Measurements from ENCODE around the gene GMIP. TPM values are rescaled to one million over a fixed set of nuclear protein-coding genes. Genes with fewer than 3 reads are reported as not detected.
"Not testable (repeated sequence)": the region's sequence is repeated elsewhere in the genome, so short reads cannot be mapped to it uniquely, and the experiment has no call there.

GMIP gene
- total RNA-seq, 1 donor from 2014 or later, result 4.8 TPM

DNA sequence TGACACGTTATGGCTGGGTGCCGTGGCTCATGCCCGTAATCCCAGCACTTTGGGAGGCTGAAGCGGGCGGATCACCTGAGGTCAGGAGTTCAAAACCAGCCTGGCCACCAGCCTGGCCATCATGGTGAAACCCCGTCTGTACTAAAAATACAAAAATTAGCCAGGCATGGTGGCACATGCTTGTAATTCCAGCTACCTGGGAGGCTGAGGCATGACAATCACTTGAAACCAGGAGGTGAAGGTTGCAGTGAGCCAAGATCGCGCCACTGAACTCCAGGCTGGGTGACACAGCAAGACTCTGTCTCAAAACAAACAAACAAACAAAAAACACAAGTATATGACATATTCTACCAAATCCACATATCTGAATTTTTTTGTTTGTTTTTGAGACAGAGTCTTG lies 36.8 kb downstream of the GMIP start:
- DNase-seq (ENCODE audit: low read depth in 2 of 2), result not testable (repeated sequence)

DNA sequence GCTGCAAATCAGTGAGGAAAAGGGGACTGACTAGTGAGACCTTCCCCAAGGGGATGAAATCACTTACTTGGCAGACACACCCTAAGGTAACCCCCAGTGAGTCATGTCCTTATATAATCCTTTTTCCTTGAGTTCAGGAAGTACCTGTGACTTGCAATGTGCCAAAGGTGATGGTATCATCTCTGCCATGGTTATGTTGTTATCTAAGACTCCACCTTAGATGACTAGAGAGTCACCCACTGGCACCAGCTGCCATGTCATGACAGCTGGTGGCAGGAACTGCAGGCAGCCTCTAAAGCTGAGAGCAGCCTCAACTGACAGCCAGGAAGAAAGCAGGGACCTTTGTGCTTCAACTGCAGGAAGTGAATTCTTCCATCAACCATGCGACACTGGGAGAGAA lies 37.4 kb downstream of the GMIP start:
- no peak for DNase-seq (ENCODE audit: low read depth in 2 of 2)

DNA sequence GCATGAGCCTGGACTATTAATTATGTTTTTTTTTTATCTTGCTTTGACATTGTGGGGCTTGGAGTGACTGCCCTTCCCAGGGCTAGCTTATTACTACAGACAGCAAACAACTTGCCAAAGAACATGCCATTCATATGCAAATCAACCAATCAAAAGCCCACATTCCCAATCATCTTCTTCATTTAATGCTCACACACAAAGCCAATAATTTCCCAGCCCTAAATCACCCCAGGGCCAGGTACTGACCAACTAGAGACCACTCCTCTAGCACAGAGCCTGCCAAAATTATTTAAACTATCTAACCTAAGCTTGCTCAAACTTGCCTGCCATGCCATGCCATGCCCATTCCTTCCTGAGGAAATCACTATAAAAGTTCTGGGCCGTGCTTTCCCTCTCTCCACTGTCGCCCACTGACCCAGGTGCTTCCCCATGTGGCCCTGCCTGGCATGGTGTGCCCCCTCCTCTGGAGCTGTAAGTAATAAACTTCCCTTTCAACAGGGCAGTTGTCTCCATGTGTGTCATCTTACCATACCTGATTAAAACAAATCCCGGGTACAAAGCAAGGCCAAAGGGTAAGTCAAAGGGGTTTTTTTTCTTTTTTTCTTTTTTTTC lies 40.6 kb downstream of the GMIP start:
- no peak for DNase-seq (ENCODE audit: low read depth in 2 of 2)

DNA sequence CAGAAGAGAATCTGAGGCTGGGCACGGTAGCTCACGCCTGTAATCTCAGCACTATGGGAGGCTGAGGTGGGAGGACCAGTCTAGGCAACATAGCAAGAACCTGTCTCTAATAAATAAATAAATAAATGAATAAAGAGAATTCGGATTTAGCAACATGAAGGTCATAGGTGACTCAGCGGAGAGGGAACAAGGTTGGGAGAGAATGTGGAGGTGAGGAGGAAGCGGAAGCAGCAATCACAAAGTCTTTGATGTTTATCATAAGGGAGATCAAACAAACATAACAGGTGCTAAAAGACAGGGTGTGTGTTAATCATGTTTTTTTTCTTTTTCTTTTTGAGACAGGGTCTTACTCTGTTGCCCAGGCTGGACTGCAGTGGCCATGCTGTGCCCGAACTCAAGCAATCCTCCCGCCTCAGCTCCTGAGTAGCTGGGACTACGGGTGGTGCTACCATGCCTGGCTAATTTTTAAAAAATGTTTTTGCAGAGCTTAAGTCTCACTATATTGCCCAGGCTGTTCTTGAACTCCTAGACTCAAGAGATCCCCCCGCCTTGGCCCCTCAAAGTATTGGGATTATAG lies 41.2 kb downstream of the GMIP start:
- no peak for DNase-seq (ENCODE audit: low read depth in 2 of 2)

DNA sequence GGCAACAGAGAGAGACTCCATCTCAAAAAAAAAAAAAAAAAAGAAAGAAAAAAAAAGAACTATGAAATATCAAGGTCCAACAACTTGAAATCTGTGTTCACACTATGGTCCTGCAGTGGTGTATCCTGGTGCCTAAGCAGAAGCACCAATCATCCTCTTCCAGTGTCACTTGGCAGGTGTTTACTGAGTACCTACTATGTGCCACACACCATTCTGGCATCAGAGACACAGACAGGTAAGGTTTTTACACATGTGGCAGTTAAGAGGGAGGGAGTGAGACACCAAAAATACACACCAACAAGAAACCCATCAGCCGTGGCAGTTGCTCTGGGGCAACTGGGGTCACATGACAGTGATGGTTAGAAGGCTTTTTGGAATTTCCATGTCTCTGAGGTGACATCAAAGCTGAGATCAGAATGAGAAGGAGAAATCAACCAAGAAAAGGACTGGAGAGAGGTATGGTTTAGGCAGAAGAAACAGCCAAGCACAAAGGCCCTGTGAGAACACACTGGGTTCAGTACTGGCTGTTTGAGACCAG lies 42.6 kb downstream of the GMIP start:
- no peak for DNase-seq (ENCODE audit: low read depth in 2 of 2)

DNA sequence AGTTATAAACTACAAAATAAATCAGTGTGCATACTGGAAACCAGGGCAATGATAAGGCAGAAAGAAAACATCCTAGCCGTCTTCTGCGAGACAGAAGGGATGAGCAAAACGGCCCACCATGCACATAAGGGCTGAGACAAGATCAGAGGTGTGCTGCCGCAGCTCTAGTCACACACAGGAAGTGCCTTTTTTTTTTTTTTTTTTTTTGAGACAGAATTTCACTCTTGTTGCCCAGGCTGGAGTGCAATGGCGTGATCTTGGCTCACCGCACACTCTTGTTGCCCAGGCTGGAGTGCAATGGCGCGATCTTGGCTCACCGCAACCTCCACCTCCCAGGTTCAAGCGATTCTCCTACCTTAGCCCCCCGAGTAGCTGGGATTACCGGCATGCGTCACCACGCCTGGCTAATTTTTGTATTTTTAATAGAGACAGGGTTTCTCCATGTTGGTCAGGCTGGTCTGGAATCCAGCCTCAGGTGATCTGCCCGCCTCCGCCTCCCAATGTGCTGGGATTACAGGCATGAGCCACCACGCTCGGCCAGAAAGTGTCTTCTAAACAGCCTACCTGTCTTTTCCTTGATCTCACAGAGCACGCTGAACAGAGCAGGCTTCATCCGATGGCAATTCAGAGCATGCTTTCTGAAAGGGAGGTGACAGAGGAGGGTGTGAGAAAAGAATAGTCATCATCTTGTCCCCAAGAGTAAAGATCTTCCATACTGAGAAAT lies 44.6 kb downstream of the GMIP start:
- not testable (repeated sequence) for DNase-seq (ENCODE audit: low read depth in 2 of 2)

DNA sequence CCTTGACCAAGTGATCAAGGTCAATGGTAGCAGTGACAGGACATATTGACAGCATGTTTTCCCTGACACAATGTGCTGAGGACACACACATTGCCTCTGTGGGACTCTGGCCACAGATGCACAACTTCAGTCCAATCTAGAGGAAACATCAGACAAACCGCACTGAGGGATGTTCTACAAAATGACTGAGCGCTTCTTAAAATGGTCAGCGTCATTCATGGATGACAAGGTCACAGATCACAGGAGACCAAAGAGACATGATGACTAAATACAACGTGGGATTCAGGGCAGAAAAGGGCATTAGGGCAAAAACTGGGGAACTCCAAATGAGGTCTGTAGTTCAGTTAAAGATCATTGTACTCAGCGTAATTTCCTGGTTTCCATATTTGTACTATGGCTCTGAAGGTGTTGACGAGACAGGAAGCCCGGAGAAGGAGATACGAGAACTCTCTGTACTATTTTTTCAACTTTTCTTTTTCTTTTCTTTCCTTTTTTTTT lies 45.6 kb downstream of the GMIP start:
- peak in 1 of 2 donors; percentile 7 for DNase-seq (ENCODE audit: low read depth in 2 of 2)

DNA sequence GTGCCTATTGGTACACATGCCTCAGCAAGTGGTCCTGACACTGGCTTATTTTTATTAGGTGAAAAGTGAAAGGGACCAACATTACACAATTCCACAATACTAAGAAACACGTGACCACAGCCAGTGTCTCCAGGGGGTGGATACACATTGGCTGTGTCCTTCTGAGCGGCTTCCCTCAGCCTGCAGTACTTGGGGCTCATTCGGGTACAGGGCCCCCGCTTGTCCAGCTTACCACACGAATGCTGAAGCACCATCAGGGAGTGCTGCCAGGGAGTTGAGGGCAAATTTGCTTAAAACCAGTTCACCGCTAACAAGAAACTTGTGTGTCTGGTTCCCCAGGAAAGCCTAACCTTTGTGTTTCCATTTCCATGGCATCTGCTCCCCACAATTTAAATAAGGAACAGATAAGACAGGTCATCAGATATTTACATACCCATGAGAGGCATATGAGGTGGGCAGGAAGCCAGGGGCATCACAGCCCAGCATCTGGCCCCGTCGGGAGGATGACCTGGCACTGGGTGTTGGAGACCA lies 48.2 kb downstream of the GMIP start:
- DNase-seq (ENCODE audit: low read depth in 2 of 2), result no peak

DNA sequence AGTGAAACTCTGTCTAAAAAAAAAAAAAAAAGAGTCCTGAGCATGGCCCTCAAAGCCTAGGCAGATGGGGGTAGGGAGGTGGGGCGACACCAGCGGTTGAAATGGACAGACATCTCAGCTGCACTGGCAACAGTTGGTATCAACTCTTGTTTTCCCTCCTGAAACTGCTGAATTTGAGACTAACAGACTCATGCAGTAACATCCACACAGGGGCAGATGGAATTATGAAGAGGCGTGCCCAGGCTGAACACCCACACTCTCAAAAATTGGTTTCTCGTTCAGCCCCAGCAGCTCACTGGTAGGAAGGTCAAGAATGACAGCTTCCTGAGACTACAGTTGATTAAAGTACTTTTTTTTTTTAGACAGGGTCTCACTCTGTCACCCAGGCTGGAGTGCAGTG lies 49.1 kb downstream of the GMIP start:
- DNase-seq (ENCODE audit: low read depth in 2 of 2), result no peak

DNA sequence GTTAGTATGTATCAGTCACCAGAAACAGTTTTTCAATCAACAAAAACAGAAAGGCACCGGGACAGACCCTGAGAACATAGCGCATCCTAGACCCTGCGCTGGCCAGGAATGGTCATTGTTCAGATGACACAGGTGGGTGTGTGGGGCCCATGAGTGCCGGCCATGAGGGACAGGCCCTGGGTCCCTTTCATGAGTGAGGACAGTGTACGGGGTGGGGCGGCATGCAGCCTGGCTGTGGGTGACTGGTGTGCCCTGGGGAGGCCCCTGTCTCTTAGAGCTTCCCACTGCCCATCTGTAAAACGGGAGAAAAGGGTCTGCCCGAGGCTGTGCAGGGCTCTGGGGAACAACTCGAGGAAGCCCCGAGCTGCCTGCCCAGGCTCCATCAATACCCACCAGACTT lies 50.8 kb downstream of the GMIP start:
- no peak for DNase-seq (ENCODE audit: low read depth in 2 of 2)

DNA sequence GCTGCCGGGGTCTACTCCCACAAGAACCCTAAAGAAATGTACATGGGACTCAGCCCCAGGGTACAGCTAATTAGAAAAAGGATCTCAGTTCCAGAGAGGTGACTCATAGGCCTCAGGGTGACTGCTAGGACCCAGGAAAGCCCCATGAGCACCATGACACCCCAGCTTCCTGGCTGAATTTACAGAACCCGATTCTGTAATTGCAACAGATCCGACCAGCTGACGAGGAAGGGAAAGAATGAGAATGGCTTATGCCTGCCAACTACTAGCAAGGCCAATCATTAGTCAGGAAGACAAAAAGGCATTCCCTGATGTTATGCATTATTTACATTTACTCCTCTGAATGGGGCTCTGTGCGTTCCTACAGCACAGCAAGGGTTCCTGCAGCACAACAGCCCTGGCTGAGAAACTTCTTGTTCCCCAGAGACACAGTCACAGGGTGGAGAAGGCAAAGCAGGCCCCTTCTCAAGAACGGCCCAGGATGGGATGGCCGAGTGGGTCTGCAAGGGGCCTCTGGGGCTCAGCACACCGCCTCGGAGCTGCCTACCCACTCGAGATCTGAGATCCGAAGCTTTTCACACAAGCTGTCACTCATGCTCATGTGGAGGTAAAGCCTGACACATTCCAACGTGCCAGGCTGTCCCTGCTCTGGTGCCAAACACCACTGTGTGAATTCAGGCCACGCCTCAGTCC lies 52.2 kb downstream of the GMIP start:
- peak in 1 of 2 donors; percentile 45 for DNase-seq (ENCODE audit: low read depth in 2 of 2)

DNA sequence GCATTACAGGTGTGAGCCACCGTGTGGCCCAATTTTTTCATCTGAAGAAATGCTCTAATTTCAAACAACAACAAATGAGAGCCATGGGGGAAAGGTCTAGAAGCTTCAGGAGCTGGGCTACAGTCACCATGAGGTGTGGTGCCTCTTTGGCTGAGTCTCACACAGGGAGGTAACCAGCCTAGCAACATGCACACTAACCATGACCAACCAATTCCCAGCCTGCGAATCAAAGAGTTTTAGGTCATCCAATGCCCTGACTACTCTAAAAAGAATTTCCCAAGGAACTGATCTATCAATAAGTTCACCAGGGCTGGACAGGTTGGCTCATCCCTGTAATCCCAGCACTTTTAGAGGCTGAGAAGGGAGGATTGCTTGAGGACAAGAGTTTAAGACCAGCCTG lies 54.9 kb downstream of the GMIP start:
- no peak for DNase-seq (ENCODE audit: low read depth in 2 of 2)

DNA sequence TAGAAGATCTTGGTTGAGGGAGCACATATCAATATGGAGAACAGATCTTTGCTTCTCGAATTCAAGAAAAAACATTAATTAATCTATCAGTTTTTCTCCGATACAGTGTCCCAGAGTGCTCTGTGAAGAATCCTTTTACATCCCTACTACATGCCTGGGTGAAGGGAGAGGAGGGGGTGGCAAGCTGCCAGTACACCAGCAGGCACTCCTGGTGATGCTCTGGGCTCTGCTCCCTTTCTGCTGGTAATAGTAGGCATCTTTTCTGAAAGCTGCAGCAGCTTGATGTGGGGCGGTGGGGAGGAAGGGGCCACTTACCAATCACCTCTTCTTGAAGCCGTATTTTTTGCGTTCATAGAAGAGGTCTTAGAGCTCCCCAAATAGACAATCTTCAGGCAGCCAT lies 55.7 kb downstream of the GMIP start:
- DNase-seq (ENCODE audit: low read depth in 2 of 2), result no peak

DNA sequence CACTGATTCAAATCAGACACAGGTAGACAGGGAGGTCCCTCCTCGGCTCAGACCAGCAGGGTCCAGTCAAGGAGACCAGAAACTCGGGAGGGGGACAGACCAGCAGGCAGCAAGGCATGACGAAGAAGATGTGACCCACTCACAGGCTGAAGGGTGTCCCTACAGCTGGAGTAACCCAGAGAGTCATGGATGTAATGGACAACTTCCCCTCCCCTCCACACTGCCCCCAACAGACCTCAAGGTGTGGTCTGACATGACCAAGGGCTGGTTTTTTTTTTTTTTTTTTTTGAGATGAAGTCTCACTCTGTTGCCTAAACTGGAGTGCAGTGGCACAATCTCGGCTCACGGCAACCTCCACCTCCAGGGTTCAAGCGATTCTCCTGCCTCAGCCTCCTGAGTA lies 59.1 kb downstream of the GMIP start:
- DNase-seq (ENCODE audit: low read depth in 2 of 2), result no peak

DNA sequence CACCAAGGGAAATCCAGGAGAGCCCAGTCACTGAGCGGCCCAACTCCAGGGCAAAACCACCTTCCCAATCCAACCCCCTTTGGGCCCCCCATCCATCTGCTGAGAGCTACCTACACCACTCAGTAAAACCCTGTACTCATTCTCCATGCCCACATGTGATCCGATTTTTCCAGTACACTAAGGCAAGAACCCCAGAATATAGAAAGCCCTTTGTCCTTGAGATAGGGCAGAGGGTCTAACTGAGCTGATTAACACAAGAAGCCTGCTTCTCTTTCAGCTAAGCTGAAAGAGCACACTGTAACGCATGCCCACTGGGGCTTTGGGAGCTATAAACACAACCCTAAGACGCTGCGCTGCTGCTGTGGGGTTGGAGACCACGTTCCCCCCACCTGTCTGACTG lies 61.0 kb downstream of the GMIP start:
- DNase-seq (ENCODE audit: low read depth in 2 of 2), result no peak

DNA sequence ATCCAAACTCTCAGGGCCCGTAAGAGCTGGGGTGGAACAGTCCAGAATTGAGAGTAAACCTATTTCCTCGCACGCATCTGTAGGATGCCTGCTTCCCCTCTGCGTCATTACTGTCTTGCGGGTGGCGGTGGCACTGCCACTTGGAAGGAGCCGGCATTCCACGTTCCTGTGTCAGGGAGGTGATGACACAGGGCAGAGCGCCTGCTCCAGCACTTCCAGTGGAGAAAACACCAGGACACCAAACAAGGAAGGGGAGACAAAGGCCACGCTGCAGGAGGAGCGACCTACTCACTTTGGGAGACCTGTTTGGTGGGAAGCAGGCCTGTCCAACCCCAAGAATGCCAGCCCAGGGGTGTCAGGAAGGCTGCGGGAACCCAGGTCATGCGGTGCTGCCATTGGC lies 62.1 kb downstream of the GMIP start:
- no peak for DNase-seq (ENCODE audit: low read depth in 2 of 2)

DNA sequence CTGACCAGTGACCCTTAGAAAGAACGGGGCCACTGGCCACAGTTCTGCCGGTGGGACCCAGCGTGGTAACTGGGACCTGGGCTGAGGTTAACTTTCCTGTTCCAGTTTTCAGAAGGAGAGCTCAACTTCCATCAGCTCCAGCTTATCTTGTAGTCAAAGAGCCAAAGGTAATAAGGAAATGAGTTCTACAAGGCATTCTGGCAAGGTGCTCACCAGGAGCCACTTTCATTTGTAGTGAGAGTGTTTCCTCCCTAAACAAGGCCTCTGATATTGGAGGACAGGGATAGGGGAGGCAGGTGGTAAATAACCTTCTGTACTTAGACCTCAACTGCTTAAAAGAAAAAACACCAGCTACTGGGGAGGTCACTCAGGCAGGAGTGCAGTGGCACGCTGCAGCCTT lies 63.0 kb downstream of the GMIP start:
- DNase-seq (ENCODE audit: low read depth in 2 of 2), result no peak

DNA sequence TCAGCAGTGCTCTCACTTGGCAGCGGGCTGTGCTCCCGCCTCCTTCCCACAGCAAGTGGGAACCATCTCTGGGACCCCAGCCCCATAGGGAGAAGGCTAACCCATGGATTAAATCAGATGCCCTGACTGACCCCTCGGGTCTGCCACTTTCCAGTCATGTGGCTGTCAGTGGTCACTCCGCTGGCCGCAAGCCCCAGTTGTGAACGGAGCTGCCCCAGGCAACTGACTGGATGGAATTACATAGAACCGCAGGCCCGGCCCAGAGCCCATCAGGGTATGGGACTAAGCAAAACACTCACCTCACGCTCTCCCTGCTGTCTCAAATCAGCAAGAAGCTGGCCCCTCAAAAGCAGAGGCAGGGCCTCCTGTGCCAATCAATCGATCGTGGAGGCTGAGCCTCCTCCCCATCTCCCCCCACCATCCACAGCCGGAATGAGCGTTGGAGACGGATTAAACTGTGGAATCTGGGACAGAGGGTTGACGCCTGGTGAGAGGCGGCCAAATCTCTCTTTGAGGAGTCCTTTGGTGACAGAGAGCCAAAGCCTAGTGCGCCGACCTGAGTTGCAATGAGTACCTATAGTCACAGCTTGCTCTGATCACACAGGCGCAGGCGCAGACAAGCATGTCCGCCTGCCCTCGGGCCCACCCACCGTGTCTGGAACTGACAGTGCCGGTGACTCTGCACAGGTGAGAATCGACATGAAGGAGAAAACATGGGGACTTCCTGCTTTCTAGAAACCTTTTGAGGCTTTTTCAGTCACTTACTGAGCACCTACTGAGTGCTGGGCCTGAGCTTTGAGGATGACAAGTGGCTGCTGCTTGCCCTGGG lies 63.7 kb downstream of the GMIP start:
- no peak for DNase-seq (ENCODE audit: low read depth in 2 of 2)

All from lung microvascular endothelial cell (primary cell).